IPS-18a (cell line): ENCODE results near the gene MYBPHL.

Experiments
- H3K27ac ChIP-seq: one replicate; pipeline ENCODE4 v1.5.1; 2013; ENCODE audit warnings: low read length
- H3K27me3 ChIP-seq: one replicate; pipeline ENCODE4 v1.6.1; 2013; ENCODE audit warnings: mild to moderate bottlenecking, low read length; ENCODE audit not compliant: control insufficient read depth, insufficient read depth
- H3K36me3 ChIP-seq: one replicate; pipeline ENCODE4 v1.6.1; 2013; ENCODE audit warnings: low read depth, low read length; ENCODE audit not compliant: control insufficient read depth
- H3K4me1 ChIP-seq: one replicate; pipeline ENCODE4 v1.6.1; 2013; ENCODE audit warnings: low read depth, low read length; ENCODE audit not compliant: control insufficient read depth
- H3K4me3 ChIP-seq: one replicate; pipeline ENCODE4 v1.5.1; 2013; ENCODE audit warnings: low read length
- H3K9ac ChIP-seq: one replicate; pipeline ENCODE4 v1.6.1; 2013; ENCODE audit warnings: mild to moderate bottlenecking, low read length, moderate library complexity
- H3K9me3 ChIP-seq: one replicate; pipeline ENCODE4 v1.6.1; 2013; ENCODE audit warnings: low read depth, low read length; ENCODE audit not compliant: control insufficient read depth

MYBPHL gene

DNA sequence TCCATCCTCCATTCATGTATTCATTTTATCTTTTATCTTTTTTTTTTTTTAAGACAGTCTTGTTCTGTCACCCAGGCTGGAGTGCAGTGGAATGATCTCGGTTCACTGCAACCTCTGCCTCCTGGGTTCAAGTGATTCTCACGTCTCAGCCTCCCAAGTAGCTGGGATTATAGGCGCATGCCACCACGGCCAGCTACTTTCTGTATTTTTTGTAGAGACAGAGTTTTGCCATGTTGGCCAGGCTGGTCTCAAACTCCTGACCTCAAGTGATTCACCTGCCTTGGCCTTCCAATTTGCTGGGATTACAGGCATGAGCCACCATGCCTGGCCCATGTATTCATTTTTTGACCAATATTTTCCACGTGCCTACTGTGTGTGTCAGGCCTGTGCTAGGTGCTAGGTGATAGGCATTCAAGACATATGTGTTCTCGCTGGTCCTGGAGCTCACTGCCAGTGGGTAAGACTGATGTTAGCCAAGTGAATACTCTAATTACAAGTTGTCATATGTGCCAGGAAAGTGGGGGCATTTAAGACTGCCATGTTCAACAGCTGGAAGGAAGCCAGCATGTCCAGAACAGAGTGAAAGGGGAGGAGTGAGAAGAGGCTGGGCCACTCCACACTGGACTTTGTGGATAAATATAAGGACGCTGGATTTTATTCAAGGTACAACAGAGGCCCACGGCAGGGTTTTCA is 62.8 kb downstream of the MYBPHL start:
- Histone ChIP-seq H3K27ac (no peak overlapping the region), H3K9ac (no peak overlapping the region), H3K27me3 (peaks cover 17% of the 10 kb centered on the region), H3K9me3 (no peaks in the 10 kb centered on the region), H3K36me3 (peaks cover under 1% of the 10 kb centered on the region), H3K4me1 (peaks cover 30% of the 10 kb centered on the region), H3K4me3 (no peak overlapping the region)

DNA sequence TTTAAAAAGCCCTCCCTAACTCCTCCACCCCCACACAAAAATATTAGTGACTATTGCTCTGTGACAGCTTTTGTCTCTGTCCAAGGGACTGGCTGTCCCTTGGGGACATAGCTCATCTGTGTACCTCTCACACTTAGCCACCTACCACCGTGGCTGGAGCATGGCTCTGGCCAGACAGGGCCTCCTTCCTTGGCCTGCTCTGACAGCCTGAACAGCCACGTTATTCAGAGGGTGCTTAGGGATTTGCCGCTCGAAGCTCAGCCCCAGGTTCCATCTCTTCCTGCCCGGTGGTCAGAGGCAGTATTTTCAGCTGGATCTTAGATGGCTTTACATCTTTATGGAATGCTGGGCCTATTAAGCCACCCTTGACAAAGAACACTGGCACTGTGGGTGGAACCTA is 63.6 kb downstream of the MYBPHL start:
- H3K36me3 ChIP-seq: peaks cover 8% of the 10 kb centered on the region
- peaks cover 32% of the 10 kb centered on the region for H3K4me1 ChIP-seq
- H3K27me3 ChIP-seq: peaks cover 9% of the 10 kb centered on the region
- H3K4me3 ChIP-seq: no peak overlapping the region
- no peak overlapping the region for H3K9ac ChIP-seq
- no peak overlapping the region for H3K27ac ChIP-seq
- no peaks in the 10 kb centered on the region for H3K9me3 ChIP-seq

DNA sequence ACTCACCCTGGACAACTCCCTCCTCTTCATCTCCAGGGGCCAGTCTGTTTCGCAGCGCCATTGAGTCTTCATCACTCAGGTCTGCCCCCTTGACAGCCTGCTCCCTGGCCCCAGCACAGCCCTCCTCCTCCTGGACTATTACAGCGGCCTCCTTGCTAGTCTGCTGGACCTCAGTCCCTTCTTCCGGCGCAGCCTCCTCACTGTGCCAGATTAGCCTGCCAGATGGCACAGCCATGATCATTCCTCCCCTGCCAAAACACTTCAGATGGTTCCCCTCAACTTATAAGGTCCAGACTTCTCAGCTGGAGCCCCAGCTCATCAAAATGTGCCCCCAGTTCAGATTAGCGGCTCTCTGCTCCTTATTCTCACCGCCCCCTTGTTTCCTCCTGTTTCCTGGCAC is 64.4 kb downstream of the MYBPHL start:
- peaks cover 36% of the 10 kb centered on the region for H3K4me1 ChIP-seq
- peaks cover 15% of the 10 kb centered on the region for H3K36me3 ChIP-seq
- no peaks in the 10 kb centered on the region for H3K9me3 ChIP-seq
- H3K27ac ChIP-seq: no peak overlapping the region
- H3K27me3 ChIP-seq: peaks cover under 1% of the 10 kb centered on the region
- H3K4me3 ChIP-seq: no peak overlapping the region
- H3K9ac ChIP-seq: no peak overlapping the region
